HG03066 (cell line): ENCODE measurements around the gene C3orf22.

Source experiments
- ATAC-seq: cut with Tn5 transposase; IDR thresholded peaks from one replicate; pipeline ENCODE4 v1.9.1; 2021; ENCODE audit warnings: low read depth; ENCODE audit not compliant: unreplicated experiment

C3orf22 gene

GRCh38 chr3:126528800-126529541, 29.8 kb downstream of the C3orf22 start:
- ATAC-seq, result no peak

- no peak for ATAC-seq
Observed at GRCh38 chr3:126528419-126528799, 30.3 kb downstream of the C3orf22 start.

GRCh38 chr3:126527455-126528211, 31.1 kb downstream of the C3orf22 start:
- no peak for ATAC-seq

- no peak for ATAC-seq
Observed at GRCh38 chr3:126527006-126527405, 31.7 kb downstream of the C3orf22 start.

- ATAC-seq, result no peak
Observed at GRCh38 chr3:126526668-126527005, 32.1 kb downstream of the C3orf22 start.

GRCh38 chr3:126525853-126526667, 32.7 kb downstream of the C3orf22 start:
- ATAC-seq, result no peak

- no peak for ATAC-seq
Observed at GRCh38 chr3:126525091-126525852, 33.5 kb downstream of the C3orf22 start.

- no peak for ATAC-seq
Observed at GRCh38 chr3:126524429-126524988, 34.2 kb downstream of the C3orf22 start.

GRCh38 chr3:126523745-126524428, 34.8 kb downstream of the C3orf22 start, which contains the start of gene CHST13:
CHST13 (plus strand) TSS chr3:126524155; CDS start chr3:126524333, 178 bp downstream.
- ATAC-seq, result no peak

GRCh38 chr3:126522363-126522788, 36.4 kb downstream of the C3orf22 start:
- no peak for ATAC-seq

- ATAC-seq, result no peak
Observed at GRCh38 chr3:126521122-126521891, 37.4 kb downstream of the C3orf22 start.

GRCh38 chr3:126519506-126520455, 39.0 kb downstream of the C3orf22 start:
- ATAC-seq, result no peak

- ATAC-seq, result no peak
Observed at GRCh38 chr3:126518779-126519177, 40.0 kb downstream of the C3orf22 start.

GRCh38 chr3:126517986-126518778, 40.5 kb downstream of the C3orf22 start:
- no peak for ATAC-seq

- ATAC-seq, result no peak
Observed at GRCh38 chr3:126517291-126517951, 41.3 kb downstream of the C3orf22 start, which contains the start of gene UROC1. UROC1 (minus strand) TSS chr3:126517773; CDS start chr3:126517719, 54 bp downstream.

- ATAC-seq, result no peak
Observed at GRCh38 chr3:126516936-126517290, 41.8 kb downstream of the C3orf22 start.
